ENCODE measurements around the gene MYOZ2. TPM values are rescaled to one million over a fixed set of nuclear protein-coding genes. Genes with fewer than 3 reads are reported as not detected.

MYOZ2 gene
- 0.08 TPM in 1 of 2 replicates, not detected in the other for total RNA-seq

GRCh38 chr4:119135721-119136121 lies at the start of gene MYOZ2:
TSS of gene MYOZ2 (plus strand) at chr4:119135832. CDS start at chr4:119136526, 694 bp downstream.

DNA sequence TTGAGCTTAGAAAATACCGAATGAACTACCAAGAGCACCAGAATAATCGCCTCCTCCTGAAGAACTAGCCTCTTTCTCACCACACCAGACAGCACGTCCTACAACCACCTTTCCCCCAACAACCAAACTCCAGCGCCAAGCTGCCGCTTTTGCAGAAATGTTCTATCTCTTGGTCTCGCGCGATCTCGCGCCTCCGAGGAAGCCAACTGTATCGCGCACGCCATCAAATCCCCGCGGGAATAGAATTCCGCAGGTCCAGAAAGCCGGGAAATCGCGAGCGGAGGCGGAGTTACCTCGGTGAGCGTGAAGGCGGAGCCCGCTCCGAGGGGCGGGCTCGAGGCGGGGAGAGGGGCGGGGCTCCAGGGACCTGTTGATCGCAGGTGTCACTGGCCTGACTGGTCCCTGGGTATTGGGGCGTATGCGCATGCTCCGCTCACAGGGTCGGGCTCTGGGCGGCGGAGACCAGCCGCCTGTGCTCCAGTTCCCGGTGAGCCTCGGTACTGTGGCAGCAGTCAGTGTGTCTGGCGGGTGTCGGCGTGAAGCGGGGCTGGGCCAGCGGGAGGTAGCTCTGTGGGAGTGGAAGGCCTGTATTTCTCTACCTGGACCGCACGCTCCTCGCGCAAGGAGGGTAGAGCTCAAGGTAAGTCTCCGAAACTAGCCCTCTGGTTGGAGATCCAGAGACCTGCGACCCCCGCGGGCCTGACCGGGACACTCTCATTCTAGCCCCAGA lies 76.8 kb downstream of the MYOZ2 start, which contains the start of gene USP53:
USP53 (plus strand) TSS at position 480 of the 730 bp plus-strand sequence. CDS start 27,047 bp downstream, outside the sequence.

Other genes with a start within 250 kb of the MYOZ2 start
- gene SYNPO2, start 247.0 kb upstream of the MYOZ2 start, total RNA-seq = 1.3 and 3.7 TPM in 2 replicates
- gene USP53, start 76.9 kb downstream of the MYOZ2 start, total RNA-seq = 16.4 and 39.6 TPM in 2 replicates
- gene FABP2, start 186.3 kb downstream of the MYOZ2 start, total RNA-seq = not detected in 2 replicates

Measured in epithelial cell of alveolus of lung (primary cell).